HG03280 (cell line): ENCODE data around the gene HNMT.
"Not testable (repeated sequence)": the region's sequence is repeated elsewhere in the genome, so short reads cannot be mapped to it uniquely, and the experiment has no call there.

Source experiments
- ATAC-seq: cut with Tn5 transposase; IDR thresholded peaks from one replicate; pipeline ENCODE4 v1.9.1; 2021; ENCODE audit warnings: mild to moderate bottlenecking, moderate library complexity; ENCODE audit not compliant: unreplicated experiment

HNMT gene

GRCh38 chr2:137964066-137964858 lies at the start of gene HNMT:
TSS of gene HNMT (plus strand) at chr2:137964473. CDS start at chr2:137964492, 19 bp downstream.
- ATAC-seq: no peak

- no peak for ATAC-seq
Measured at GRCh38 chr2:137921105-137921880, 43.0 kb upstream of the HNMT start.

DNA sequence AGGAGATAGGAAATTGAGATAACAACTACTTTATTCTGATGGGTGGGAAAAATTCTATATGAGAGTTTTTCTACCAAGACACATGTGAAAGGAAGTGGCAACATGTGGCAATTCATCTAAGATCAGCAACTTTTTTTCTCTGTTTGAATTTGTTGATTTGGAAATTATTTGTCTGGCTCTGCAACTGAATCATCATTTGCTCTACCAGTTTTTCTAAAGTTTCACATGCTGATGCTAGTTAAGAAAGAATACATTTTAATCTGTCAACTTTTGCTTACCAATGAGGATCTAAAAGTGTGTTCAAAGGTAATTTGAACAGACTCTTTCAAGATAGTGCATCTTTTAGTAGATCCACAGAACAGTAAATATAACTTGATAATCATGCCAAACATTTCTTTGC lies 42.1 kb upstream of the HNMT start:
- ATAC-seq: not testable (repeated sequence)

- ATAC-seq: no peak
Measured at GRCh38 chr2:137924019-137924418, 40.3 kb upstream of the HNMT start.

GRCh38 chr2:137925599-137925998 lies 38.7 kb upstream of the HNMT start:
- no peak for ATAC-seq

DNA sequence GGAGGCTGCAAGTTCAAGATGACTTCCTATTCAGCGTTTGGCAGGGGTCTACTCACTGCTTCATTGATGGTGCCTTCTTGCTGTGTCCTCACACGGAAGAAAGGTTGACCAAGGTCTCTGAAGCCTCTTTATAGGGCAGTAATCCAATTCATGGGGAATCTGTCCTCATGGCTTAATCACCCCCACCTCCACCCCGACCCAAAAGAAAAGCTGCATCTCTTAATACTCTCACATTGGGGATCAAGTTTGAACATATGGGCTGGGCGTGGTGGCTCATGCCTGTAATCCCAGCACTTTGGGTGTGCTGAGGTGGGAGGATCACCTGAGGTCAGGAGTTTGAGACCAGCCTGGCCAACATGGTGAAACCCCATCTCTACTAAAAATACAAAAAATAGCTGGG lies 36.4 kb upstream of the HNMT start:
- no peak for ATAC-seq

- no peak for ATAC-seq
Measured at GRCh38 chr2:137928547-137929518, 35.4 kb upstream of the HNMT start.

- no peak for ATAC-seq
Measured at GRCh38 chr2:137929519-137929916, 34.8 kb upstream of the HNMT start.

- no peak for ATAC-seq
Measured at GRCh38 chr2:137930146-137930545, 34.1 kb upstream of the HNMT start.

DNA sequence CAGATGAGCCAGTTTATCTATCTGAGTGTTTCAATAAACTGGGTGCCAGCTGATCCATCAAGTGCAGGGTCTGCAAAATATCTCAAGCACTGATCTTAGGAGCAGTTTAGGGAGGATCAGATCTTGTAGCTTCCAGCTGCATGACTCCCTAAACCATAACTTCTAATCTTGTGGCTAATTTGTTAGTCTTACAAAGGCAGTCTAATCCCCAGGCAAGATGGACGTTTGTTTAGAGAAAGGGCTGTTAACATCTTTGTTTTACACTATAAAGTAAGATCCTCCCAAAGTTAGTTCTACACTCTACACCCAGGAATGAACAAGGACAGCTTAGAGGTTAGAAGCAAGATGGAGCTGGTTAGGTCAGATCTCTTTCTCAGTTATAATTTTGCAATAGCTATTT lies 28.7 kb upstream of the HNMT start:
- no peak for ATAC-seq

- no peak for ATAC-seq
Measured at GRCh38 chr2:137937246-137937645, 27.0 kb upstream of the HNMT start.

- ATAC-seq: no peak
Measured at GRCh38 chr2:137937778-137938177, 26.5 kb upstream of the HNMT start.

DNA sequence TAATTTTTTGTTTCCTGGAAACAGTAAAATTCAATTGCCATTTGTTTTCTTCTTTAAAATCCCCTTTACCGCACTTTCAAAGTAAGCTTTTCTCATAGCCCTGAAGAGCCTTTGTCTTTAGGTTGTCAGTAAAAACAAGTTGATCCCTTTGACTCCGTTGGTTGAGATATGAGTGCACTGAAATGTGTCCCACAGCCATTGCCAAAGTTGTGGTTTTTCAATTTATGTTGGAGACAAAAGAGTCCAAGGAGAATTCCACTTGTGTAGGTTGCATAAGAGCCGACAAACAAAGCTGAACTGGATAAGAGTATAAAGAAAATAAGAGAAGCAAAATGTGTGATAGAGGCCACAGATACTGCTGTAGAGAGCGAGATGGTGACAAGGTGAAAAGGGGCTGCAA lies 26.1 kb upstream of the HNMT start:
- no peak for ATAC-seq

DNA sequence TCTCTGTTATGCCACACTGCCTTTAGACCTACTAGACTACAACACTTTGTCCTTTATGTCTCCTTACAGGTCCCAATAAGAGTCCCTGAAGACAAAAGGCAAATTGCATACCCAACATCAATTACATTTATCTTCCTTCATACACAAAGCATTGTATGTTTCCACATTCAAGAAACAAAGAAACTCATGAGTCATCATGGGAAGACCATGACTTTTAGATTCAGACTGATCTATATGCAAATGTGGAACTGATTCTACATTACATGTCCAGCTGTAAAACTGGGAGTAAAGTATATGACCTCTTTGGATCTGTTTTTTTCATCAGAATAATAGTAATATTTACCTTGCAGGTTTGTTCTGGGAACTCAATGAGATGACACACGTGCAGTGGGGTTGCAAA lies 25.2 kb upstream of the HNMT start:
- no peak for ATAC-seq

- ATAC-seq: no peak
Measured at GRCh38 chr2:137940154-137940553, 24.1 kb upstream of the HNMT start.

DNA sequence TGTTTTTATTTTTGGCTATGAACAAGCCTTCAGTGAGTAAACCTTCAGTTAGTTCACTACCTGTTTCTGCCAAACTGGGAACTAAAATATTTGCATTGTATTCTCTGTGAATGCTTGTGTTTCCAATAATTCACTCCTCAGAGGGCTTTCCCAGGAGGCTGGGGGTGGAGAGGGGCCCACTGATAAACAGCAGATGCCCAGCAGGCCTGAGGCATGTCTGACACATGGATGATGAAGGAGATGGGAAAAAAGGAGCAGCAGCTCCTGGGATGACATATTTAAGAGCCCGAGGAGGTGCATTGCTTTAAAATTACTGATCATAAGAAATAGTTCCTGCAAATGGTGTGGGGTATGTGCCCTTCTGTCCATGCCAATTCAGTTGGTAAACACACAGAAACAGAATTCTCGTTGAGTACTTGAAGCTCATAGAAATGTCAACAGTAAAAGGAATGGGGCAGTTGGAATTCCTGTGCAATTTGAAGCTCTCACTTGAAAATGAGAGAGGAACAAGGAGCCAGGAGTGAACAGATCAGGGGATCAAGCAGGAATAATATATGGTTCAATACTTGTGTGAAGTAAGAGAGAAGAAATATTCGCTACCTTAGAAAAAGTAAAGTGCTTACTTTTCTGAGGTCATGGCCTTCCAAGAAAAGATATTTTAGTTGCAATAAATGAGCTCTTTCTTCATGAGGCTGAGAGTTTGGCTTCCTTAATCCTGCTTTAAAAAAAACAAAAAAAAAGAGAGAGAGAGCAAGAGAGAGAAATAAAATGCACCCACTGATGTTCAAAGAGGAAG lies 22.0 kb upstream of the HNMT start:
- no peak for ATAC-seq

DNA sequence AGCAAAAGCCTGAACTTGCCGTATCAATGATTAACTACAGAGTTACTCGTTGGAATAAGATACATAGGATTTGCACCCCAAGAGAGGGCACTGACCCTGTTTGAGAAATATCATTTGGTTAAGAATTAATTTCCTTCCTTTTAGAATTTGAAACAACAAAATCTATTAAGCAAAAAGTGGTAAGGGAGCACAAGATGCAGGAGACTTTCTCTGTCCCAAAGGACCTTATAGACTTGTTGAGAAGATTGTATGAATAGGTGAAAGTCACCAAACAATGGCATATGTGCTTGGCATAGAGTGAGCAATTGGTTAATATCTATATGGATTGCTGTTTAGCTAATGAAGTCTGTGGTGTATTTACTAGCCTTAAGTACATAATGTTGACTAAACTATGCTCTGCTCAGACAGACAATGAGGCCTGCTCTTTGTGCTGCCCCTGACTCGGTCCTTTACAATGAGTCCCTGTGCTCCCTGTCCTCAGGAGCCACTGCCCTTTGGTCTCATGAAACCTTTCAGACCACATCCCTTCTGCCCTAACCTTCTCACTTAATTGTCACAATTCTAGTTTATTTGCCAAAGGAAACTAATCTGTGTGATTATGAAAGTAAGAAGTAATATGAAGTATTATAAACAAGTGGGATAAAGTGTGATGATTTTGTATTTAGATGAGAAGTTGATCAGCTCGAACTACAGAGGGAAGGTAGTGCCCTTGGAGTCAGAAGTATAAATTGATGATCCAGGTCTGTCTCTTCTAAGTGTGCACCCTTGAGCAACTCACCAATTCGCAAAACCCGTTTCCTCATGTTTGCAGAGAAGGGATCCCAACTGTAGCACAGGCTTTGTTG lies 21.2 kb upstream of the HNMT start:
- ATAC-seq: no peak

- ATAC-seq: no peak
Measured at GRCh38 chr2:137943678-137944347, 20.5 kb upstream of the HNMT start.

GRCh38 chr2:137944714-137945113 lies 19.6 kb upstream of the HNMT start:
- no peak for ATAC-seq
